Measurements from ENCODE around the gene CRHBP.
"Not testable (repeated sequence)": the region's sequence is repeated elsewhere in the genome, so short reads cannot be mapped to it uniquely, and the experiment has no call there.

Gene CRHBP, protein sequence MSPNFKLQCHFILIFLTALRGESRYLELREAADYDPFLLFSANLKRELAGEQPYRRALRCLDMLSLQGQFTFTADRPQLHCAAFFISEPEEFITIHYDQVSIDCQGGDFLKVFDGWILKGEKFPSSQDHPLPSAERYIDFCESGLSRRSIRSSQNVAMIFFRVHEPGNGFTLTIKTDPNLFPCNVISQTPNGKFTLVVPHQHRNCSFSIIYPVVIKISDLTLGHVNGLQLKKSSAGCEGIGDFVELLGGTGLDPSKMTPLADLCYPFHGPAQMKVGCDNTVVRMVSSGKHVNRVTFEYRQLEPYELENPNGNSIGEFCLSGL

DNA sequence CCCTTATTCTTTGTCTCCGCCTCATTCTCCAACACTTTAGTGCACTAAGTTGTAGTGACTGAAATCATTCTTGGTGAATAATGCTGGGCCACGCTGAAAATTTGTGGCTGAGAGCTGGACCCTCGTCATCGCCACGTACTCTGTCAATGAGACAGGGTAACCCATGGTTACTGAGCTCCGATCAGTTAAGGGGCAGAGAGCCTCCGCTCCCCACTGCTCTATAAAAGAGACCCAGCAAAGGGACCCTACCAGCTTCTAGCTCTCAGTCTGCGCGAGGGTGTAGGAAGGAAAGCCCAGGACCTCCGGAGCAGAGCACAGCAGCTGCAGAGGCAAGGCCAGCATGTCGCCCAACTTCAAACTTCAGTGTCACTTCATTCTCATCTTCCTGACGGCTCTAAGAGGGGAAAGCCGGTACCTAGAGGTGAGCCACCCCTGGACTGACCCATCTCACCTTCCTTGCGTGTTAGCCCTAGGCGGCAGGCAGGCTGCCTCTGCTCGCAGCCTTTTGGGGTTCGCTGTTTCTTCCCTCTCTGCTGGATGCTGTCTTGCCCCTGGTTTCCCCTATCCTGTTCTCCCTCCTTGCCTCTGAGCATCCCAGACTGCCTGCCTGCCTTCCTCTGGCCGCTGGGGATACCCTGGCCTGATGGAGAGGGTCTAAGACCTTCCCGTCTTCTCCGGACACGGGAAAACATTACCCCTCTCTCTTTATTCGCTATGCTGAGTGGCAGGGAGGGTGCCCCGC is at the start of gene CRHBP:
TSS of gene CRHBP (plus strand) at position 251 of the 742 bp plus-strand sequence. CDS start at position 341, 90 bp downstream.
- no peak for DNase-seq

DNA sequence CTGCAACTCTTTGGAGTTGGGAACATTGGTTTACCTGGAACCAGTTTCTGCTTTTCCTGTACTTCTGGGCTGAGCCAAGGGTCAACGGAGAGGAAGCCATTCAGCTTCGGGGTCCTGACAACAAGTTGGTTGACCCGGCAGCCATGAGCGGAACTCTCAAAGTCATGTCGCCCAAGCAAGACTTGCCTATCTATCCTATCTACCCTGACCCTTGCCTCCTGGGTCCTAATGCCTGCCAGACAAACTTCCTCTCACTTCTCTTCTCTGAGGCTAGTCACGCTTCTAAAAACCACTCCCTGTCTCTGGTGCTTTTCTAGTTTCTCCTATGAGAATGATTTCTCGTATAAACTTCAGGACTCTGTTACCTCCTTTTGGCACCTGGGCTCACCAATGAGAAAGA is 44.7 kb upstream of the CRHBP start:
- DNase-seq, result no peak

DNA sequence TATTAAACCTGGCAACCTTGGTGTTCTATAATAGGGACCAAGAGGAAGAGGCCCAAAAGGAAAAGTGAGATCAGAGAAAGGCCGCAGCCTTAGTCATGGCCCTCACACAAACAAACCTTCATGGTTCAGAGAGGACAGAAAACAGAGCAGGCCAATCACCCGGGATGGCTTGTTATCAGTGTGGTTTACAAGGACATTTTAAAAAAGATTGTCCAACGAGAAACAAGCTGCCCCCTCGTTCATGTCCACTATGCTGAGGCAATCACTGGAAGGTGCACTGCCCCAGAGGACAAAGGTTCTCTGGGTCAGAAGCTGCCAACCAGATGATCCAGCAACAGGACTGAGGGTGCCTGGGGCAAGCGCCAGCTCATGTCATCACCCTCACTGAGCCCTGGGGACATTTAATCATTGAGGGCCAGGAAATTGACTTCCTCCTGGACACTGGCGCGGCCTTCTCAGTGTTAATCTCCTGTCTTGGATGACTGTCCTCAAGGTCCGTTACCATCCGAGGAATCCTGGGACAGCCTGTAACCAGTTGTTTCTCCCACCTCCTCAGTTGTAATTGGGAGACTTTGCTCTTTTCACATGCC is 42.4 kb upstream of the CRHBP start:
- not testable (repeated sequence) for DNase-seq

DNA sequence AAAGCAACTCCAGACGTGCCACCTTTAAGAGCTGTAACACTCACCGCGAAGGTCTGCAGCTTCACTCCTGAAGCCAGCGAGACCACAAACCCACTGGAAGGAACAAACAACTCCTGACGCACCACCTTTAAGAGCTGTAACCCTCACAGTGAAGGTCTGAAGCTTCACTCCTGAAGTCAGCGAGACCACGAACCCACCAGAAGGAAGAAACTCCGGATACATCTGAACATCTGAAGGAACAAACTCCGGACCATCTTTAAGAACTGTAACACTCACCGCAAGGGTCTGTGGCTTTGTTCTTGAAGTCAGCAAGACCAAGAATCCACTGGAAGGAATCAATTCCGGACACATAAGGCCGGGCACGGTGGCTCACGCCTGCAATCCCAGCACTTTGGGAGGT is 38.2 kb upstream of the CRHBP start:
- DNase-seq, result not testable (repeated sequence)

DNA sequence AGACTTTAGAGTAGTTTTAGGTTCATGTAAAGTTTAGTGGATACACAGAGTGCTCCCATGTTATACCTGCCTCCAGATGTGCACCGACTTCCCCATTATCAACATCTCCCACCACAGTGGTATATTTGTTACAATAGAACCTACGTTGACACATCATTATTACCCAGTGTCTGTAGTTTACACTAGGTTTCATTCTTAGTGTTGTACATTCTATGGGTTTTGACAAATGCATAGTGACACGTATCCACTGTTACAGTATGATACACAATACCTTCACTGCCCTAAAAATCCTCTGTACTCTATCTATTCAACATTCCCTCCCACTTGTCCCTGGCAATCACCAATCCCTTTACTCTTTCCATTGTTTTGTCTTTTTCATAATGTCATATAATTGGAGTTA is 34.3 kb upstream of the CRHBP start:
- no peak for DNase-seq

DNA sequence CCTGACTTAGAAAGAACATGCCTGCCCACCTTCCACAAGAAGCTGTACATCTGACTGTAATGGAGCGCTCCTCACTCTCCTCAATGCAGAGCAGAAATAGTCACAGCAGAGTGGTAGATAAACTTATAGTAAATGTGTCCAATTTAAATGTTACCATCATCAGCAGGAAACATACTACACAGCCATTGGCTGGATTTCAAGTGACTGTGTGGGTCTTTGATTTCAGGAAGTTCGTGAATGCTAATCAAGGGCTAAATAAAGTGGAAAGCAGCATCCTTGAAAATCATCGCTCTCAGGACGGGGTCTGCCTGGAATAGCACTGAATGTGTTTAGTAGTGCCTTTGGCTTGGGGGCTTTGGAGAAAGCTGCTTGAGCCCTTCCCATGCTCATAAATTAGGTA is 32.4 kb upstream of the CRHBP start:
- DNase-seq, result no peak

DNA sequence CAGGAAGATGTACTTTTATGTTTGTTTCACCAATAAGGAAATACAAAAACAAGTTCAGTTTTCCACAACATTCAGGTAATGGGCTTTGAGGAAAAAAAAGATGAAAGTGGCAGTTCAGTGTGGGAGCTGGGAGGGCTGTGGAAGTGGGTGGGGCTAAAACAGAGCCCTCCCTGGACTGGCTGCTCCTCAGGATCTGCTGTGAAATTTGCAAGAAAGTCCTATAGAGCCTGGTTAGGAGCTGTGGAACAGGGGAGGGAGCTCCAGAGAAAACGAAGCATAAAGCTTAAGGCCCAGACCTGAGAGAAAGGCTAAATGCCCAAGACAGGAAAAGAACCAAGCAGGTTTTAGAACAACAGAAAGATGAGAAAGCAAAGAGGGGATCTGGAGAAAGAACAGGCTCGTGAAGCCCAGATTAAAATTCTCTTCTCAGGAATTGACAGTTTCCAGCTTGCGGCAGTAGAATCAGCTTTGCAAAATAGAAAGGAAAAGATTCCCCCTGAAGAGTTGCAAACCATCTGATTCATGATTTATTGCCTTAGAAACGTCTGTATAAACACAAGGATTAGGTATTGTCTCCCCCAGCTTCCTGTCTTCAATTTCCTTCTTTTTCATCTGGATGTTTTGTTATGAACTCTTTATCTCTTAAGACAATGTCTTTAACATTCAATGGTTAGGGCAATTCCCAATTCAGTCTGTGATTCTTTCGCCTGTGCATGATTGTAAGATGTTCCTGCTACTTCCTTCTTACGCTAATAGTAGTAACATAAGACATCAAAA is 26.3 kb upstream of the CRHBP start:
- DNase-seq, result no peak

DNA sequence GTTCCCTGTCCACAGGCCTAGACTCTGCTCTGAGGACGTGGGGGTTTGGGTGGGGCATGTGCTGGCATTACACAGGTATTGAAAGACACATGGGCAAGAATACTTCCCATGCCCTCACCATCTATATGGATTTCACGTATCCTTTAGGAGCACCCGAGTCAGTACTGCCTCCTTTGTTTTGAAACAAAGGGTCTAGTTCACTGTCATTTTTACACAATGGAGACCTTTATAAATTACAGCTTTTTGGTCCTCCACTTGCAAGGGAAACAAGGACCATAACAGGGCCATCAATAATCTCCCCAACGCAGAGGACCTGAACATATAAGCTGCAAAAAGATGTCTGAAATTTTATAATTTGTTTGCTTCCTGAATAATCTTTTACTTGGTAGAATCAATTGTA is 24.9 kb upstream of the CRHBP start:
- DNase-seq, result no peak

DNA sequence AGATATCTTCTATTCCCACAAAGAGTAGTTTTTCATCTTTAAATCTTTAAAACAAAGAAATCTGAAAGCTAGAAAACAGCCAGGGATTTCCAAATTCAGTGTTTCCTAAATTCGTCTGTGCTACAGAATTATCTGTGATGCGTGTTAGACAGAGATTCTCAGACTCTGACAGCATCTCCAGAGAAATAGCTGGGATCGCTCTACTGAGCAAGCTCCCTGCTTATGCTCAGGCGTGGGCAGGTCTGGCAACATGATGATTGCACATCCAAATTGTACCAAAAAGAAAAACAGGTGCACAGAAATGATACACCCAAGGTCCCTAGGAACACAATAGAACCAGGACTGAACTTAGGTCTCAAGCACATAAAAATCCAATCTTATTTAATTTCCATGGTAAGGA is 22.8 kb upstream of the CRHBP start:
- DNase-seq, result no peak

DNA sequence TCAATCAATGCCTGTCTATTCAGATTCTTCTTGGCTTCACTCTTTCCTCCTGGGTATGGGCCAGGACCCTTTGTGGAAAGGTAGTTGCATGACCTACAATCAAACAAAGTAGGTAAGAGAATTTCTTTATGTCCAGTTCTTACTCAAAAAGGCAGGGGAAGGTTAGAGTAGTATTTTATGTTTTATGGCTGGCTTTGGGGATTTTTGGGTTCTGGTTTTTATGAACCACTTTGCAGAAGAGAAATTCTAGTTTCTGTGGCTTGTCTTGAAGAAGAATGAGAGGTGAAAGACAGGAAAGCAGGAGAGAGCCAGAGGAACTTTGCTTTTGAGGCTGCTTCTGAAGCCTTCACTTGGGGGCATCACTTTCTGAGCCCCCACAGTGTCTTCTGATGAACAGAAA is 14.7 kb upstream of the CRHBP start:
- no peak for DNase-seq

DNA sequence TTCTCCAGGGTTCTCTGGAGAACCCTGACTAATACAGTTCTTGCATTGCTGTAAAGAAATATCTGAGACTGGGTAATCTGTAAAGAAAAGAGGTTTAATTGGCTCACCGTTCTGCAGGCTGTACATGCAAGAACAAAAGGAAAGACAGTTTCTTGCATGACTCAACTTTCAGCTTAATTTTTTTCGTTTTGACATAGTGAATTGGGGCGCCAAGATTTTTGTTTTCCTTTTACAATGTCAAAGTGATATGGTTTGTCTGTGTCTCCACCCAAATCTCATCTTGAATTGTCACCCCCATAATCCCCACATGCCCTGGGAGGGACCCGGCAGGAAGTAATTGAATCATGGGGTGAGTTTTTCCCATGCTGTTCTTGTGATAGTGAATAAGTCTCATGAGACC is 11.8 kb upstream of the CRHBP start:
- DNase-seq, result no peak

DNA sequence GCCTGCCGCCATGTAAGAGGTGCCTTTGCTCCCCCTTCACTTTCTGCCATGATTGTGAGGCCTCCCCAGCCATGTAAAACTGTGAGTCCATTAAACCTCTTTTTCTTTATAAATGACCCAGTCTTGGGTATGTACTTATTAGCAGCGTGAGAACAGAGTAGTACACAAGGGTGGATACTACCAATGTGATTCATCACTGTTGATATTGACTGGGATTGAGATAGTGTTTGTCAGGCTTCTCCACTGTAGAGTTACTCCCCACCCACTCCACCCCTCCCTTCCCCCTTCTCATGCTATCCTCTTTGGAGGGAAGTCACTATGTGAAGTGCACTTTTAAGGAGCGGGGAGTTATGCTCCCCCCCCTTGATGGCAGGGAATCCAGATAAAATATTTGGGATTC is 11.4 kb upstream of the CRHBP start:
- DNase-seq, result peak; percentile 30

DNA sequence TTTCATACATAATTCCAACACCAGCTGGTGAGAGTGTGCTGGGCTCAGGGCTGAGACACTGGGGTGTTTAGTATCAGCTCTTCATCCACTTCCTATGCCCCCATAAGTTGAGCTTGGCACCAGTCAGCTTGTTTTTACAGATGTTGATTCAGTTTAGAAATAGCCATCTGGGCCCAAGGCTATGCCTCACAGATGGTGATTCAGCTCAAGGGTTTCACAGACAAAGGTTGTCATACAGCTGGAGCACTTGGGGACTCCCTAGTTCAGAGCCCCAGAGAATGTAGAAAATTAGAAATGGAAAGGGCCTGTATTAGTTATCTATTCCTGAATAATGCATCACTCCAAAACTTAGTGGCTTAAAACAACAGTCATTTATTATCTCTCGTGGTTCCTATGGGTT is 10.3 kb upstream of the CRHBP start:
- no peak for DNase-seq

DNA sequence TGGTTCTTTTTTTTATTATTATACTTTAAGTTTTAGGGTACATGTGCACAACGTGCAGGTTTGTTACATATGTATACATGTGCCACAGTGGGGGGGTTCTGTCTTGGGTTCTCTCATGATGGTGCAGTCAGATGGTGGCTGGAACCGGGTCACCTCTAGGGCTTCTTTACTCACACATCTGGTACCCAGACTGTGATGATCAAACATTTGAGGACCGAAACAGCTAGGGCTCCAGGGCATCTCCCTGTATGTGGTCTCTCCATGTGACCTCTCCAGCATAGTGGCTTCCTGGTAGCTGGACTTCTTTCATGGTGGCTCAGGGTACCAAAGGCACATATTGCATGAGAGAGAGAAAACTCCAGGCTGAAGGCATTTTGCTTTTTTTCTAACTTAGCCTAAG is 9.8 kb upstream of the CRHBP start:
- no peak for DNase-seq

DNA sequence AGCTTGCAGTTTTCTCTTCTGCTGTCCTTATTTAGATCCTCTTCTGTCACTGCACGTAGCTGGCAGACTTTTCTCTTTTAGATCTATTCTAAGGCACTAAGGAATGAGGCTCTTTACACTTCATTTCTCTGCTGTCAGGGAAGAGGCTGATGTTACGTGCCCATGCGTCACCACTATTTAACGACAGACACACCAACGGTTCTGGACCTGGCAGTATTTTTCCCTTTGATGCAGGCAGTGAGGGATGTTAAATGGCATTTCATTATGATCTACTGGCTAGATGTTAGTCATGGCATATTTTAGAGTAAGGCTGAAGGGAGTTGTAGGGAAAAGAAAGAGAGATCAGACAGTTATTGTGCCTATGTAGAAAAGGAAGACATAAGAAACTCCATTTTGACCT is 8.2 kb upstream of the CRHBP start:
- no peak for DNase-seq

DNA sequence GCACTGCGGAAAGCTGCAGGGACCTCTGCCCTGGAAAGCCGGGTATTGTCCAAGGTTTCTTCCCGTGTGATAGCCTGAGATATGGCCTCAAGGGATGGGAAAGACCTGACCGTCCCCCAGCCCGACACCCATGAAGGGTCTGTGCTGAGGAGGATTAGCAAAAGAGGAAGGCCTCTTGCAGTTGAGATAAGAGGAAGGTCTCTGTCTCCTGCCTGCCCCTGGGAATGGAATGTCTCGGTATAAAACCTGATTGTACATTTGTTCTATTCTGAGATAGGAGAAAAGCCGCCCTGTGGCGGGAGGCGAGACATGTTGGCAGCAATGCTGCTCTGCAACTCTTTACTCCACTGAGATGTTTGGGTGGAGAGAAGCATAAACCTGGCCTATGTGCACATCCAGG is 7.6 kb upstream of the CRHBP start:
- peak; percentile 55 for DNase-seq

DNA sequence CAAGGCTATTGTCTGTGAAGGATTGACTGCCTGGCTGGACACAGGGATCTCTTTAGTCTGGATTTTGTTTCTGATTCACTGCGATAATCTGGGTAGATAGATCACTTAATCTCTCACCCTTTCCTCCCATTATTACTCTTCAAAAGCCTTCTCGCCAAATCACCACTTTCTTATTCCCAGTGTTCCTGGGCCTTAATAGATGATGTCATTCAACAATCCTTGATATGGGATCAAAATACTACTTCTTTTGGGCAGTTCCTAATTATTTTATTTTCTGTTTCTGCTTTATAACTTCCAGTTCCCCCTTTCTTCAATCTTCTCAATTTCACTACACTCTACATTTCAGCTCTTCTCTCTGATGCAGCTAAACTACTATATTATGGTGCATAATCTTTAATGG is 6.8 kb upstream of the CRHBP start:
- DNase-seq, result no peak

DNA sequence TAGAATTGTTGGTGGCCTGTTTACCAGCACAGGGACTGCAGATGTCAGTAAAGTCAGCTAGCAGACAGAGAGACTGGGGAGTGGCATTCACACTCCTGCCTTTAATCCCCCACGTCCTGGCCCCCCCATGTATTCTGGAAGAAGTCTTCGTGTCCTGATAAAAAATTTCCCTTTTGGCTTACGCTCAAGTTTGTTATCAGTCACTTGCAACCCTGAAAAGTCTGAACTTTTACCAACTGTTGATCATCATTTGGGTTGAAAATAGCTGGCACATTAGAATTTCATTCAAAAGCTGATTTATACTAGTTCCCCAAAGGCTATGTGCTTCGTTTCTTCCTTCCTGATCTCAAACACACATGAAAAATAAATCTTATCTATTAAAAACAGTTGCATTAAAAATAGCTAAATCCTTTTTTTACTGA is 5.8 kb upstream of the CRHBP start:
- peak; percentile 96 for DNase-seq

DNA sequence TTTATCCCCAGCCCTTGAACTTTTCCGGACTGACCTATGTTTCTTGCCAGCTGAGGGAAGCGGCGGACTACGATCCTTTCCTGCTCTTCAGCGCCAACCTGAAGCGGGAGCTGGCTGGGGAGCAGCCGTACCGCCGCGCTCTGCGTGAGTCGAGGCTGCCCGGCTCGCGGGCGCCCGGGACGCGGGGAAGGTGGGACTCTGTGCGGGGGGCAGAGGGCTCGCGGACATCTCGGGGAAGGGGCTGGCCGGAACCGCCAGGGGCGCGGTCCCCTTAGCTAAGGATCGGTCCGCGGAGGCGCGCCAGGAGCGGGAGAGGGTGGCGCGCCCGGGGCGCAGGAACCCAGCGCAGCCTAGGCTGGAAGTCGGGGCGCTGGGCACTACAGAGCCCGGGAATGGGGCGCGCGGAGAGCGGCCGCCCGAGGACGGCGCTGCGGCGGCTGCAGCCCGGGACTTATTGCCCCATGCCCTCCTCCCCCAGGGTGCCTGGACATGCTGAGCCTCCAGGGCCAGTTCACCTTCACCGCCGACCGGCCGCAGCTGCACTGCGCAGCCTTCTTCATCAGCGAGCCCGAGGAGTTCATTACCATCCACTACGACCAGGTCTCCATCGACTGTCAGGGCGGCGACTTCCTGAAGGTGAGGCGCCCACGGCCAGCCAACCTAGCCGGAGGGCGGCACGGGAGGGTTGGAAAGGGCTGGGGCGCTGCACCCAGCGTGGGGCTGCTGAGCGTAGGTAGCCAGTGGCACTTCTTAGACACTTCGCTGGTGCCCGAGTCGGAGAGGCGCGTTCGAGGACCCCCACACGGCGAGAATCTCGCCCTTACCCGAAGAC is 922 bp downstream of the CRHBP start:
- DNase-seq, result peak; percentile 44

DNA sequence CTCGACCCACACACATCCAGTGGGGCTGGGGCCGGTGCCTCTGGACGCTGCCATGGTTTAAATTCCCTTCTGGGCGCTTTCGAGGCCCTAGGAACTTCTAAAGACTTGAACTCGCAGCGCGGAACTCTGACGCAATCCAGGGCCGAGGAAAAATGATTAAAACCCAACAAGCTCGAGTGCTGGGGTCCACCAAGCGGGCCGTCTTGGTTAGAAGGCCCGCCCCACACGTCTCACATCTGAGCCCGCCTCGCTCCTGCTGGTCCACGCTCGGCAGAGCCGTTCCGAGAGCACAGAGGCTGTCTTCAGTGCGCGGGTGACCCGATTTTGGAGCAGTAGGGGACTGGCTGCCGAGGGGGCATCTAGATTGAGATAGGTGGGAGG is 1.5 kb downstream of the CRHBP start:
- no peak for DNase-seq

DNA sequence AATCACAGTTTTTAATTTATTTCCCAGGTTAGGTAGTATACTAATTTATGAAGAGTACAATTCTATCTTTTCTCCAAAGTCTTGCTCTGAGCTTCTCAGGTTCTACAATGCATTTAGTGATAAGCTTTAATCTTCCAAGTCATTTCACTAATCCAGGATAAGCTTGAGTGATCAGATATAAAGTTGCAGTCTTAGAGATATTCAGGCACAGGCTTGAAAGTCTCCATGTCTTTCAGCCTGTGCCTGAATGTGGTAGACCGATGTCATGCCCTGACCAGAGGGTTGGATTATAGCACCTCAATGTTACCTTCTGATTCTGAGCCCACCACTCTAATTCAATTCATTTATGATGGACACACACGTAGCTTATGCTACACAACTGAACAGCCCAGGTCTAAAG is 3.2 kb downstream of the CRHBP start:
- DNase-seq, result no peak

DNA sequence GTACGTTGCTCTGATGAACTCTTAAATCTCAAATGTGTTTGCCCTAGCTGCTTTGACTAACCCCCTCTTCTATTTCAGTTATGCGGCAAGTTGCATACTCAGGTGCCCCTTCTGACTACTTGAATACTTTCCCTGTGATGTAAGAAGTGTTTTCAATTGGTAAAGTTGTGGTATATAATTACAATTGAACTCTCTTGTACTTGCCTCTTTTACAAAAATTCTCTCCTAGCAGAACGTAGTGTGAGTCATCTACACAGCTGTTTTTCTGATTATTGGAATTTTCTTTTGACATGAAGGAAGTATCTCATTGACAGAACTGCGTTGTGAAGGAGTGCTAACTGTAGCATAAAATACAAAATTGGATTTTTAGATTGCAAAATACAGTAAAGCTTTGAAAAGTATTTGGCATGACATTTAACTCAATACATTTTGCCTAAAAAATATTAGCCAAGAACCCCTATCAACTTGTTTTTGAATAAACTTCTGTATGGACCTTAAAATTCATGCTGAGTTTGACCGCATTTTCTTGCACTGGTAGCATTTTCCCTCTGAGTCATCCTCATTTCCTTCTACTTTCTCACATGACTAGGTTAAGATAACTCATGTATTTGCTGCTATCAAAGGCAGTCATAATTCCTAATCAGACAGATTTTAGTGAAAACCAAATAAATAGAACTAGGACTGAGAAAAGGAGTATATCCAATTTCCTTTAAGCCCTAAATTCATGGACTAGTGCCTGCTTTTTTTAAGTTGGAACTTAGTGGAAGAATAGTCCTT is 6.3 kb downstream of the CRHBP start:
- DNase-seq, result peak; percentile 78

Measured in hematopoietic multipotent progenitor cell treated with erythropoietin and hydrocortisone succinate and interleukin-3 and kit ligand, for 6 days (in vitro differentiated cells).